ENCODE results near the gene IL23R. TPM values are rescaled to one million over a fixed set of nuclear protein-coding genes. Genes with fewer than 3 reads are reported as not detected.

IL23R gene
- total and polyA plus RNA-seq, 2 of the 8 experiments (the other 6 are each of a cell fraction or from before 2014, with no cell fraction given), result not detected

GRCh38 chr1:67143966-67144365, 22.3 kb upstream of the IL23R start:
- no peak overlapping the region for H3K4me3 ChIP-seq (ENCODE audit: extremely low read depth in 1 of 4, insufficient read depth in 2 of 4, low read depth in 3 of 4, low read length in 4 of 4)
- no peaks in the 10 kb centered on the region for H3K79me2 ChIP-seq (ENCODE audit: control insufficient read depth in 1 of 2, insufficient read depth in 2 of 2, low read length in 2 of 2)
- H3K27me3 ChIP-seq (replicated peaks in 1 of 4; ENCODE audit: control insufficient read depth in 3 of 4, extremely low read depth in 1 of 4, insufficient read depth in 3 of 4, low read length in 3 of 4), result no peaks in the 10 kb centered on the region
- no peak overlapping the region for H3K18ac ChIP-seq (ENCODE audit: extremely low read depth, low read length)
- no peak overlapping the region for H2BK20ac ChIP-seq (ENCODE audit: low read length)
- H3K14ac ChIP-seq (ENCODE audit: insufficient read length), result no peak overlapping the region
- ChIA-PET CTCF (ENCODE audit: partially characterized antibody) (interaction anchor here (1.1 to 3.6 kb wide), 8 partner anchors 31 to 343 kb away, joined by 3 to 30 read pairs (median 4); no protein-coding TSS in a partner anchor), POLR2A (ENCODE audit: partially characterized antibody) (no interaction called here)
- H3K4me2 ChIP-seq (ENCODE audit: insufficient read depth in 1 of 2, low read depth in 2 of 2, low read length in 2 of 2), result no peak overlapping the region
- no peak overlapping the region for H4K8ac ChIP-seq (ENCODE audit: extremely low read depth, insufficient read depth, low read length)
- 91% methylated on average over 3 of the region's 3 CpGs; no CpG with 5 or more reads in 1 of the 2 experiments for WGBS, 2 experiments (ENCODE audit: extremely low coverage in 1 of 2, insufficient coverage in 1 of 2, insufficient read length in 1 of 2, insufficient replicate concordance in 2 of 2, low coverage in 1 of 2, low lambda C conversion rate in 2 of 2, missing lambda C conversion rate in 1 of 2)
- DNase-seq (ENCODE audit: low read depth in 1 of 2, low spot score in 2 of 2), result no peak
- no peak overlapping the region for H2BK12ac ChIP-seq (ENCODE audit: low read depth, low read length)
- H3K23ac ChIP-seq (ENCODE audit: insufficient read length), result no peak overlapping the region
- H4K5ac ChIP-seq (ENCODE audit: insufficient read length, low read depth, low read length), result no peak overlapping the region
- H4K20me1 ChIP-seq (replicated peaks in 1 of 2; ENCODE audit: control insufficient read depth in 1 of 2, insufficient read depth in 2 of 2, low read length in 2 of 2), result no peaks in the 10 kb centered on the region
- no peaks in the 10 kb centered on the region for H3K79me1 ChIP-seq (ENCODE audit: low read depth, low read length)
- H3K9ac ChIP-seq (replicated peaks in 1 of 4; ENCODE audit: extremely low read depth in 1 of 4, low read depth in 3 of 4, low read length in 3 of 4), result no peak overlapping the region
- H3K36me3 ChIP-seq (ENCODE audit: control insufficient read depth in 2 of 4, insufficient read depth in 4 of 4, low read length in 3 of 4), result no peaks in the 10 kb centered on the region
- TF ChIP-seq TAF1 (IDR thresholded peaks at IDR 0.05; ENCODE audit: low read depth, low read length) (no peak), HDAC2 (IDR thresholded peaks at IDR 0.05; ENCODE audit: borderline replicate concordance in 1 of 2, low read depth in 2 of 2, low read length in 2 of 2) (no peak), SRF (IDR thresholded peaks at IDR 0.05; ENCODE audit: low read depth, low read length) (no peak), RXRA (IDR thresholded peaks at IDR 0.05; ENCODE audit: insufficient read depth, low read depth, low read length) (no peak), BCL11A (IDR thresholded peaks at IDR 0.05; ENCODE audit: low read depth in 2 of 2, low read length in 2 of 2) (no peak), POU5F1 (IDR thresholded peaks at IDR 0.05; ENCODE audit: low read depth, low read length) (no peak)
- no peak overlapping the region for H3K27ac ChIP-seq (ENCODE audit: low read depth, low read length)
- H3K56ac ChIP-seq (replicated peaks; ENCODE audit: insufficient read length, low read depth, low read length), result no peak overlapping the region
- no peak overlapping the region for H2BK5ac ChIP-seq (ENCODE audit: low read depth, low read length)
- H2AK5ac ChIP-seq (ENCODE audit: low read depth, low read length), result no peak overlapping the region
- H4K91ac ChIP-seq (replicated peaks; ENCODE audit: insufficient read length, low read length), result no peak overlapping the region
- H2BK15ac ChIP-seq (ENCODE audit: low read length), result no peak overlapping the region
- H3K4me1 ChIP-seq (replicated peaks in 1 of 4; ENCODE audit: control insufficient read depth in 3 of 4, insufficient read depth in 4 of 4, low read length in 3 of 4), result 0 out of 7 replicates have a peak, but pooled peaks cover 0 to 4% (median 0%) of the 10 kb centered on the region in 4 experiments
- H3K9me3 ChIP-seq (ENCODE audit: insufficient read depth in 2 of 2, low read depth in 1 of 2, low read length in 1 of 2), result no peaks in the 10 kb centered on the region
- H2BK120ac ChIP-seq (replicated peaks; ENCODE audit: low read depth, low read length), result no peak overlapping the region
- H2AFZ ChIP-seq (ENCODE audit: low read length), result no peak overlapping the region
- no peak for FAIRE-seq
- H3K23me2 ChIP-seq (ENCODE audit: low read depth, low read length), result no peaks in the 10 kb centered on the region
- H3K4ac ChIP-seq (replicated peaks; ENCODE audit: insufficient read length, low read depth, low read length), result no peak overlapping the region

All from H1 (cell line).